Activated CD8-positive, alpha-beta memory T cell treated with anti-CD3 and anti-CD28 coated beads, Interleukin-2, amount 10 ng/mL, durations not matched to agents 7 days and 5 days (primary cell): Measurements from ENCODE around the gene BGLAP. TPM values are rescaled to one million over a fixed set of nuclear protein-coding genes. Genes with fewer than 3 reads are reported as not detected.

ENCODE experiments used
- ATAC-seq: fragments of 150-1000 bp; cut with Tn5 transposase; one replicate; pipeline ENCODE4 v1.10.0; 2021; ENCODE audit warnings: moderate library complexity
- CTCF ChIA-PET: fragments of 350-600 bp; sonication (Branson Sonifier 250); formaldehyde crosslinking; loops from one replicate; lab custom pipeline; 2021; ENCODE audit warnings: antibody characterized with exemption; lab: Charles Lee
- DNase-seq: peaks from one replicate; pipeline ENCODE4 v3.0.0-alpha.2; 2020
- H3K27ac Mint-ChIP-seq: one replicate; pipeline ENCODE4 v1.8.0; 2021; ENCODE audit warnings: mild to moderate bottlenecking, mixed read lengths
- H3K27me3 Mint-ChIP-seq: one replicate; pipeline ENCODE4 v1.8.0; 2021; ENCODE audit warnings: mixed read lengths
- H3K36me3 Mint-ChIP-seq: one replicate; pipeline ENCODE4 v1.8.0; 2021; ENCODE audit warnings: mild to moderate bottlenecking, mixed read lengths
- H3K4me1 Mint-ChIP-seq: one replicate; pipeline ENCODE4 v1.8.0; 2021; ENCODE audit warnings: mixed read lengths
- H3K4me3 Mint-ChIP-seq: one replicate; pipeline ENCODE4 v1.8.0; 2021; ENCODE audit warnings: mild to moderate bottlenecking, moderate library complexity, mixed read lengths
- H3K9me3 Mint-ChIP-seq: one replicate; pipeline ENCODE4 v1.8.0; 2022; ENCODE audit warnings: low read depth, mixed read lengths
- total RNA-seq, 2 experiments: library from RNA; stranded (reverse); gene quantifications; one replicate each; pipeline ENCODE4 v1.2.3, GENCODE V29; 2021

Gene BGLAP
- 1 to 10 TPM in 1 of 2 experiments, under 1 TPM in 1; 0.93 to 1.0 TPM for total RNA-seq

DNA sequence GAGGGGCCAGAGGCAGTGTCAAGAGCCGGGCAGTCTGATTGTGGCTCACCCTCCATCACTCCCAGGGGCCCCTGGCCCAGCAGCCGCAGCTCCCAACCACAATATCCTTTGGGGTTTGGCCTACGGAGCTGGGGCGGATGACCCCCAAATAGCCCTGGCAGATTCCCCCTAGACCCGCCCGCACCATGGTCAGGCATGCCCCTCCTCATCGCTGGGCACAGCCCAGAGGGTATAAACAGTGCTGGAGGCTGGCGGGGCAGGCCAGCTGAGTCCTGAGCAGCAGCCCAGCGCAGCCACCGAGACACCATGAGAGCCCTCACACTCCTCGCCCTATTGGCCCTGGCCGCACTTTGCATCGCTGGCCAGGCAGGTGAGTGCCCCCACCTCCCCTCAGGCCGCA is at the start of gene BGLAP:
Gene BGLAP, plus strand, starts transcription at position 259 of the 400 bp plus-strand sequence. Its CDS starts 48 bp downstream, at position 307.
- Mint-ChIP-seq H3K36me3 (peaks cover 16% of the 10 kb centered on the region), H3K9me3 (no peaks in the 10 kb centered on the region), H3K4me3 (no peak within 1 kb of the TSS), H3K27me3 (no peaks in the 10 kb centered on the region), H3K27ac (no peak within 1 kb of the TSS), H3K4me1 (peaks cover 26% of the 10 kb centered on the region)
- DNase-seq, result no peak
- CTCF ChIA-PET, result interaction anchor here (0.8 to 1.2 kb wide), 2 partner anchors 19 to 144 kb away, joined by 3 read pairs; no protein-coding TSS in a partner anchor
- no peak for ATAC-seq

DNA sequence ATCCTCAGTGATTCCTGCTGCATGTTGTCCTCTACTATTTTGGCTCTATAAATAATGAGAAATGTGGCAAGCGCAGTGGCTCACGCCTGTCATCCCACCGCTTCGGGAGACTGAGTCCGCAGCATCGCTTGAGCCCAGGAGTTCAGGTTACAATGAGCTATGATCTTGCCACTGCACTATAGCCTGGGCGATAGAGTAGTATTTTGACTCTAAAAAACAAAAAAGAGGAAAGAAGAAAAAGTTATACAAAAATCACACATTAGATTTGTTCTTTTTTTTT is 48.8 kb upstream of the BGLAP start:
- no peaks in the 10 kb centered on the region for H3K27me3 Mint-ChIP-seq
- CTCF ChIA-PET, result interaction anchor here (1.1 to 3.4 kb wide), 5 partner anchors 10 to 52 kb away, joined by 3 to 26 read pairs (median 5); partner anchors contain the start of gene PMF1
- no peak for DNase-seq
- peaks cover 49% of the 10 kb centered on the region for H3K4me1 Mint-ChIP-seq
- H3K9me3 Mint-ChIP-seq, result peaks cover 3% of the 10 kb centered on the region
- H3K4me3 Mint-ChIP-seq, result peak overlapping the region; percentile 96
- H3K27ac Mint-ChIP-seq, result peak overlapping the region; percentile 95
- ATAC-seq, result no peak
- H3K36me3 Mint-ChIP-seq, result peaks cover 19% of the 10 kb centered on the region

DNA sequence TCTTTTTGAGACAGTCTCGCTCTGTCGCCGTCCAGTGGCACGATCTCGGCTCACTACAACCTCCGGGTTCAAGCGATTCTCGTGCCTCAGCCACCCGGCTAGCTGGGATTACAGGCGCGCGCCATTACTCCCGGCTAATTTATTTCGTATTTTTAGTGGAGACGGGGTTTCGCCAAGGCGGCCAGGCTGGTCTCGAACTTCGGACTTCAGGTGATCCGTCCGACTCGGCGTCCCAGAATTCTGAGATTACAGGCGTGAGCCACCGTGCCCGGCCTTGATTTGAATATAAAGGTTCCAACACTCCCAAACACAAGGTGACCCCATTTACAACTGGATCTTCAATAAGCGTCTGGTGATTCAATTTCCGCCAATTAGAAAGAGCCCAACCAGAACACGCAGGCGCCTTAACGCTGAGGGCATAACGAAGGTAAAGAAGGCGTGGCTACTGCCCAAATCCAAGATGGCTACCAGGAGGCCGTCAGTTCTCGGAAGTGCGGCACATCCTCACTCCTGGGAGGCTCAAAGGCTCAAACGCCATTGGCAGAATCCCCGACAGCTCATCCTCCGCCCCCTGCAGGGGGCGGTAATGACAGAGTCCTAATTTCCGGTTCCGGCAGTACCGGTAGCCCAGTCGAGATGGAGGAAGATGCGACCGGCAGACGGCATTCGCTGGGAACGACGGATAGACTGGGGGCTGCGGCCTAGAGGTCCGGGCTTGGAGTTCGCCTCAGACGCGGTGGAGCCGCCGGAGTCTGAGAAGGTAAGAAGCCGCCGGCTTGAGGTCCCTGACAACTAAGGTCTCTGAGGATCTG is 48.3 kb upstream of the BGLAP start, which contains the start of gene SLC25A44:
Gene SLC25A44, plus strand, starts transcription at position 617 of the 812 bp plus-strand sequence. CDS start 5,744 bp downstream, outside the sequence.
- no peaks in the 10 kb centered on the region for H3K27me3 Mint-ChIP-seq
- CTCF ChIA-PET, result interaction anchor here (1.0 to 3.4 kb wide), 6 partner anchors 9 to 53 kb away, joined by 3 to 26 read pairs (median 4); partner anchors contain the start of gene PMF1
- H3K27ac Mint-ChIP-seq, result peak within 1 kb of the TSS; percentile 95
- H3K4me1 Mint-ChIP-seq, result peaks cover 55% of the 10 kb centered on the region
- peaks cover 19% of the 10 kb centered on the region for H3K36me3 Mint-ChIP-seq
- ATAC-seq, result peak; percentile 97
- DNase-seq, result peak; percentile 99
- H3K4me3 Mint-ChIP-seq, result peak within 1 kb of the TSS; percentile 96
- H3K9me3 Mint-ChIP-seq, result peaks cover 3% of the 10 kb centered on the region

GRCh38 chr1:156194300-156194652 is 47.7 kb upstream of the BGLAP start:
- peak overlapping the region; percentile 96 for H3K4me3 Mint-ChIP-seq
- H3K36me3 Mint-ChIP-seq, result peaks cover 22% of the 10 kb centered on the region
- DNase-seq (no peak), ATAC-seq (peak; percentile 4)
- H3K27ac Mint-ChIP-seq, result peak overlapping the region; percentile 95
- H3K27me3 Mint-ChIP-seq, result no peaks in the 10 kb centered on the region
- no peaks in the 10 kb centered on the region for H3K9me3 Mint-ChIP-seq
- peaks cover 61% of the 10 kb centered on the region for H3K4me1 Mint-ChIP-seq
- CTCF ChIA-PET, result interaction anchor here (1.0 to 3.4 kb wide), 6 partner anchors 9 to 53 kb away, joined by 3 to 26 read pairs (median 4); partner anchors contain the start of gene PMF1

DNA sequence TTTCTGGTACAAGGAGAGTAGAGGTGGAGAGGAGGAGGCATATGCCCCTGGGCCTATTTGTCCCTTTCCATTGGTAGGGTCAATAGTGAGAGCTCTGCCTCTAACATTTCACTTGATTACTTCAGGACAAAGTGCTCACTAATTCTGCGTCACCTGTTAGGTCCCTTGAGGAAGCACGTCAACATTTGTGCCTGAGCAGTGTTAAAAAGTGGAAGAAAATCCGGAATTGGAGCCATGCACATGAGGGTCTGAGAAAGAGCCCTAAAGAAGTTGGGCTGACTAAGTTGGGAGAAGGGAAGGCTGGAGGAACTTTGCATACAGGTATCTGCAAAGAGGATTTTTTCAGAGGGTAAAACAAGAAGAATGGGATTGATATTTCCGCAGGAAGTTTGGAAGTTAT is 46.1 kb upstream of the BGLAP start:
- ATAC-seq (no peak), DNase-seq (no peak)
- Mint-ChIP-seq H3K36me3 (peaks cover 34% of the 10 kb centered on the region), H3K9me3 (no peaks in the 10 kb centered on the region), H3K27me3 (no peaks in the 10 kb centered on the region), H3K4me3 (peak overlapping the region; percentile 30), H3K4me1 (peaks cover 75% of the 10 kb centered on the region), H3K27ac (peak overlapping the region; percentile 14)
- CTCF ChIA-PET, result interaction anchor here (5.2 kb wide), 1 partner anchor 29 kb away, joined by 47 read pairs; no protein-coding TSS in a partner anchor

GRCh38 chr1:156196445-156196844 is 45.5 kb upstream of the BGLAP start:
- H3K27ac Mint-ChIP-seq, result peak overlapping the region; percentile 51

GRCh38 chr1:156198831-156199349 is 43.1 kb upstream of the BGLAP start:
- H3K4me1 Mint-ChIP-seq, result peaks cover 64% of the 10 kb centered on the region
- H3K27me3 Mint-ChIP-seq, result no peaks in the 10 kb centered on the region
- H3K36me3 Mint-ChIP-seq, result peaks cover 33% of the 10 kb centered on the region
- CTCF ChIA-PET, result interaction anchor here (0.9 to 5.2 kb wide), 10 partner anchors 14 to 133 kb away, joined by 3 to 47 read pairs (median 4); partner anchors contain the start of genes PMF1 and SMG5
- peak overlapping the region; percentile 88 for H3K27ac Mint-ChIP-seq
- peak; percentile 73 for ATAC-seq
- H3K9me3 Mint-ChIP-seq, result no peaks in the 10 kb centered on the region
- DNase-seq, result peak; percentile 63
- H3K4me3 Mint-ChIP-seq, result peak overlapping the region; percentile 40

More at GRCh38 chr1:156196445-156196844, 45.5 kb upstream of the BGLAP start:
- Mint-ChIP-seq H3K4me3 (no peak overlapping the region), H3K27me3 (no peaks in the 10 kb centered on the region), H3K9me3 (no peaks in the 10 kb centered on the region), H3K36me3 (peaks cover 34% of the 10 kb centered on the region), H3K4me1 (peaks cover 75% of the 10 kb centered on the region)
- CTCF ChIA-PET, result interaction anchor here (0.5 to 5.2 kb wide), 4 partner anchors 14 to 854 kb away, joined by 3 to 47 read pairs (median 8); partner anchors contain the start of gene PMF1
- ATAC-seq, result no peak
- DNase-seq, result no peak

DNA sequence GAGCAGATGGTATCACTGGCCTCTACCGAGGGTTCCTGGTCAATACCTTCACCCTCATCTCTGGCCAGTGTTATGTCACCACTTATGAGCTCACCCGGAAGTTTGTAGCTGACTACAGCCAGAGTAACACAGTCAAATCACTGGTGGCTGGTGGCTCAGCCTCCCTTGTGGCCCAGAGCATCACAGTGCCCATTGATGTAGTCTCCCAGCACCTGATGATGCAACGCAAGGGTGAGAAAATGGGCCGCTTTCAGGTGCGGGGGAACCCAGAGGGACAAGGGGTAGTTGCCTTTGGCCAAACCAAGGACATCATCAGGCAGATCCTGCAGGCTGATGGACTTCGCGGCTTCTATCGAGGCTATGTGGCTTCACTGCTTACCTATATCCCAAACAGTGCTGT is 41.9 kb upstream of the BGLAP start:
- CTCF ChIA-PET, result interaction anchor here (1.7 to 5.2 kb wide), 2 partner anchors 18 to 25 kb away, joined by 5 to 47 read pairs; no protein-coding TSS in a partner anchor
- ATAC-seq (no peak), DNase-seq (no peak)
- no peaks in the 10 kb centered on the region for H3K9me3 Mint-ChIP-seq
- peaks cover 33% of the 10 kb centered on the region for H3K36me3 Mint-ChIP-seq
- no peak overlapping the region for H3K4me3 Mint-ChIP-seq
- H3K27ac Mint-ChIP-seq, result peak overlapping the region; percentile 88
- peaks cover 56% of the 10 kb centered on the region for H3K4me1 Mint-ChIP-seq
- no peaks in the 10 kb centered on the region for H3K27me3 Mint-ChIP-seq

GRCh38 chr1:156203331-156203730 is 38.7 kb upstream of the BGLAP start:
- Mint-ChIP-seq H3K4me1 (peaks cover 30% of the 10 kb centered on the region), H3K27me3 (no peaks in the 10 kb centered on the region), H3K27ac (no peak overlapping the region), H3K4me3 (no peak overlapping the region), H3K36me3 (peaks cover 35% of the 10 kb centered on the region), H3K9me3 (no peaks in the 10 kb centered on the region)
- DNase-seq (no peak), ATAC-seq (no peak)
- CTCF ChIA-PET, result interaction anchor here (0.7 to 1.6 kb wide), 3 partner anchors 9 to 87 kb away, joined by 3 read pairs; partner anchors contain the start of gene SLC25A44

DNA sequence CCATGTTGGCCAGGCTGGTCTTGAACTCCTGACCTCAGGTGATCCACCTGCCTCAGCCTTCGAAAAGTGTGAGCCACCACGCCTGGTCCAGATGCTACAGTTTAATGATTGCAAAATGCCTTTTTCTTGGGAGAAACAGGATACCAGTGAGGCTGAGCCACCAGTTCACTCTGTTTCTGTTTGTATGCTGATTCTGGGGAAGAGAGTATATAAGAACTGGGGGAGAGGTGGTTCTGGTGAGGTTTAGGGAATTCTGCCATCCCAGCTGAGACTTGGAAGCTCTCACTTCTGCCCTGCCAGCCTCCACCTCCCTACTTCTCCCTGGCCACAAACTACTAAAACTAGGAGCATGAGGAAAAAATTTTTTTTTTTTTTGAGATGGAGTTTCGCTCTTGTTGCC is 37.3 kb upstream of the BGLAP start:
- Mint-ChIP-seq H3K27me3 (no peaks in the 10 kb centered on the region), H3K27ac (no peak overlapping the region), H3K36me3 (peaks cover 37% of the 10 kb centered on the region), H3K4me1 (peaks cover 16% of the 10 kb centered on the region), H3K4me3 (no peak overlapping the region), H3K9me3 (no peaks in the 10 kb centered on the region)
- ATAC-seq (no peak), DNase-seq (no peak)
- CTCF ChIA-PET, result no interaction called here

DNA sequence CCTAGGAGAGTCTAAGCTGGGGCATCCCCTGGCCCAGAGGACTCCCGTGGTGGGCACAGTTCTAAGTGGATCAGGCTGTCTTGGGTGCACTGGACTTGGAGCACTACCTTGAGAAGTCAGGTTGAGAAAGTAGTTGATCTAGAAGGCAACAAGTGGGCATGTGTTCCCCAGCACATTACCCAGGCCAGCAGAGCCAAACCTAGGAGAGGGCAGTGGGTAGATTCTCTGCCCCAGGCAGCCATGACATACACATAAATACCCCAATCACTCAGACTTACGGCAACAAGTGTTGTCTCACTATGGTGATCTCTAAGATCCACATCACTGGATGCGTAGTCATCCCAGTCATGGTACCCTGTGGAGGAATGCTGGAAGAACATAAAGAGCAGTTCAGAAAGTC is 30.7 kb upstream of the BGLAP start:
- DNase-seq (no peak), ATAC-seq (no peak)
- Mint-ChIP-seq H3K36me3 (peaks cover 50% of the 10 kb centered on the region), H3K27me3 (no peaks in the 10 kb centered on the region), H3K27ac (peak overlapping the region; percentile 98), H3K9me3 (no peaks in the 10 kb centered on the region), H3K4me1 (peaks cover 31% of the 10 kb centered on the region), H3K4me3 (no peak overlapping the region)
- CTCF ChIA-PET, result interaction anchor here (2.7 to 4.2 kb wide), 2 partner anchors 13 kb away, joined by 12 to 62 read pairs; no protein-coding TSS in a partner anchor

- CTCF ChIA-PET, result interaction anchor here (0.9 to 4.2 kb wide), 8 partner anchors 12 to 174 kb away, joined by 3 to 62 read pairs (median 8); partner anchors contain the start of gene SLC25A44
- H3K27me3 Mint-ChIP-seq, result no peaks in the 10 kb centered on the region
- peak overlapping the region; percentile 97 for H3K4me3 Mint-ChIP-seq
- no peaks in the 10 kb centered on the region for H3K9me3 Mint-ChIP-seq
- H3K4me1 Mint-ChIP-seq, result peaks cover 32% of the 10 kb centered on the region
- ATAC-seq (no peak), DNase-seq (no peak)
- H3K36me3 Mint-ChIP-seq, result peaks cover 47% of the 10 kb centered on the region
- peak overlapping the region; percentile 98 for H3K27ac Mint-ChIP-seq
Measured at GRCh38 chr1:156212130-156212529, 29.9 kb upstream of the BGLAP start.
